Adrenal gland (tissue), 5 donors: ENCODE results near the gene CYP19A1.

Experiments
- POLR2A ChIP-seq, 2 donors: fragments of 450-650 bp; IDR thresholded peaks; one replicate each; pipeline ENCODE4 v1.6.1; 2017; ENCODE audit warnings: antibody characterized with exemption in 2 of 2, mild to moderate bottlenecking in 2 of 2, moderate library complexity in 1 of 2
- TF ChIP-seq, protein P1 (sequence below), 6 experiments: fragments of 450-650 bp in 4 of 6; fragments of 200-600 bp in 2 of 6; sonication (generic) in 1 of 6; IDR thresholded peaks; 1 replicate in 5 of 6; 2 replicates in 1 of 6; pipeline versions ENCODE4 v1.5.1 to v1.8.0; 2016 to 2021; ENCODE audit warnings: antibody characterized with exemption in 6 of 6, mild to moderate bottlenecking in 2 of 6, moderate library complexity in 1 of 6
- donor health status: DM: no; HTN: no; CAD: no.

DNA sequence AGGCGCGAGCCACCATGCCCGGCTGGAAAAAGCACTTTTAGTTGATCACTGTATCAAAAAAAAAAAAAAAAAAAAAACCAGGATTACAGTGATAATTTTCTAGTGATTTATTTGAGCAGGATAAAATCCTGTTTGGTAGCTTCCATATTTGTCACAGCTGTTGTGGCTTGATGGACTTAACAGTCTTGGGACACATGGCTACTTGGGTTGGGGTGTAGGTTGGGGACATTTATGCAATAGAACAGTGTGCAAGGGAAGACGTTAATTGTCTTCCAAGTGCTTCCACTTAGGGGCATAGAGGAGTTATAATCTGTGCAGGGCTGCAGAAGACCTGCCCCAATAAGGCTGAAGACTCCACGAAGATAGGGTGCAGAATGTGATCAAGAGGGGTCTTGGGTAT is 136.8 kb downstream of the CYP19A1 start:
- TF ChIP-seq, protein P1, sequence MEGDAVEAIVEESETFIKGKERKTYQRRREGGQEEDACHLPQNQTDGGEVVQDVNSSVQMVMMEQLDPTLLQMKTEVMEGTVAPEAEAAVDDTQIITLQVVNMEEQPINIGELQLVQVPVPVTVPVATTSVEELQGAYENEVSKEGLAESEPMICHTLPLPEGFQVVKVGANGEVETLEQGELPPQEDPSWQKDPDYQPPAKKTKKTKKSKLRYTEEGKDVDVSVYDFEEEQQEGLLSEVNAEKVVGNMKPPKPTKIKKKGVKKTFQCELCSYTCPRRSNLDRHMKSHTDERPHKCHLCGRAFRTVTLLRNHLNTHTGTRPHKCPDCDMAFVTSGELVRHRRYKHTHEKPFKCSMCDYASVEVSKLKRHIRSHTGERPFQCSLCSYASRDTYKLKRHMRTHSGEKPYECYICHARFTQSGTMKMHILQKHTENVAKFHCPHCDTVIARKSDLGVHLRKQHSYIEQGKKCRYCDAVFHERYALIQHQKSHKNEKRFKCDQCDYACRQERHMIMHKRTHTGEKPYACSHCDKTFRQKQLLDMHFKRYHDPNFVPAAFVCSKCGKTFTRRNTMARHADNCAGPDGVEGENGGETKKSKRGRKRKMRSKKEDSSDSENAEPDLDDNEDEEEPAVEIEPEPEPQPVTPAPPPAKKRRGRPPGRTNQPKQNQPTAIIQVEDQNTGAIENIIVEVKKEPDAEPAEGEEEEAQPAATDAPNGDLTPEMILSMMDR (IDR thresholded peaks at IDR 0.05) = no peak
- no peak for TF ChIP-seq POLR2A (IDR thresholded peaks at IDR 0.05)
